Coronary artery (tissue), 2 donors: ENCODE results near the gene SZRD1.

Experiments used
- DNase-seq: peaks from one replicate; pipeline ENCODE4 v3.0.0-alpha.2; 2017; ENCODE audit warnings: low spot score
- H3K27ac ChIP-seq, 2 donors: fragments of 200-600 bp; sonication (generic); one replicate each; pipeline ENCODE4 v1.5.1; 2016 to 2019
- H3K4me3 ChIP-seq: fragments of 200-600 bp; sonication (generic); 2 replicates; pipeline ENCODE4 v1.5.1; 2016; ENCODE audit warnings: mild to moderate bottlenecking, moderate library complexity
- CTCF ChIP-seq: fragments of 200-600 bp; sonication (generic); IDR thresholded peaks from one replicate; pipeline ENCODE4 v1.5.1; 2019; ENCODE audit warnings: antibody characterized with exemption

Gene SZRD1

GRCh38 chr1:16397120-16397519, 30.1 kb downstream of the SZRD1 start:
- no peak for TF ChIP-seq CTCF
- Histone ChIP-seq H3K4me3 (no peak overlapping the region), H3K27ac (no peak overlapping the region)
- no peak for DNase-seq

- Histone ChIP-seq H3K27ac (no peak overlapping the region), H3K4me3 (no peak overlapping the region)
- no peak for DNase-seq
- TF ChIP-seq CTCF: no peak
These were observed 31.4 kb downstream of the SZRD1 start for GRCh38 chr1:16398371-16398953.

GRCh38 chr1:16402742-16403141, 35.7 kb downstream of the SZRD1 start:
- TF ChIP-seq CTCF: no peak
- no peak overlapping the region for H3K4me3 ChIP-seq
- no peak for DNase-seq
- H3K27ac ChIP-seq: no peak overlapping the region

- Histone ChIP-seq H3K4me3 (no peak overlapping the region), H3K27ac (no peak overlapping the region)
- TF ChIP-seq CTCF: no peak
- no peak for DNase-seq
These were observed 38.4 kb downstream of the SZRD1 start for GRCh38 chr1:16405441-16405840.

GRCh38 chr1:16406868-16407267, 39.8 kb downstream of the SZRD1 start:
- Histone ChIP-seq H3K4me3 (no peak overlapping the region), H3K27ac (no peak overlapping the region)
- DNase-seq: no peak
- no peak for TF ChIP-seq CTCF

- DNase-seq: no peak
- Histone ChIP-seq H3K4me3 (no peak overlapping the region), H3K27ac (no peak overlapping the region)
- no peak for TF ChIP-seq CTCF
These were observed 42.6 kb downstream of the SZRD1 start for GRCh38 chr1:16409536-16410152.

GRCh38 chr1:16410803-16411202, 43.8 kb downstream of the SZRD1 start:
- no peak overlapping the region for H3K4me3 ChIP-seq
- no peak for DNase-seq
- no peak for TF ChIP-seq CTCF
- no peak overlapping the region for H3K27ac ChIP-seq
